ENCODE measurements around the gene LRRC45. TPM values are rescaled to one million over a fixed set of nuclear protein-coding genes. Genes with fewer than 3 reads are reported as not detected.

LRRC45 gene
- total and polyA plus RNA-seq, 8 donors = 8.3 to 171 (median 21.0) TPM

GRCh38 chr17:82064433-82065192 is 41.5 kb downstream of the LRRC45 start:
- Histone ChIP-seq H3K4me1 (peaks cover 25 to 36% (median 34%) of the 10 kb centered on the region in 4 donors), H3K27ac (peak overlapping the region; percentile 78 to 89 (median 87)), H3K4me3 (peak overlapping the region; percentile 79 to 98 (median 96)), H3K36me3 (peaks cover 31 to 48% (median 46%) of the 10 kb centered on the region in 4 donors), H3K27me3 (no peaks in the 10 kb centered on the region), H3K9me3 (no peaks in the 10 kb centered on the region)
- DNase-seq = peak; percentile 57 to 61
- TF ChIP-seq, protein P1, sequence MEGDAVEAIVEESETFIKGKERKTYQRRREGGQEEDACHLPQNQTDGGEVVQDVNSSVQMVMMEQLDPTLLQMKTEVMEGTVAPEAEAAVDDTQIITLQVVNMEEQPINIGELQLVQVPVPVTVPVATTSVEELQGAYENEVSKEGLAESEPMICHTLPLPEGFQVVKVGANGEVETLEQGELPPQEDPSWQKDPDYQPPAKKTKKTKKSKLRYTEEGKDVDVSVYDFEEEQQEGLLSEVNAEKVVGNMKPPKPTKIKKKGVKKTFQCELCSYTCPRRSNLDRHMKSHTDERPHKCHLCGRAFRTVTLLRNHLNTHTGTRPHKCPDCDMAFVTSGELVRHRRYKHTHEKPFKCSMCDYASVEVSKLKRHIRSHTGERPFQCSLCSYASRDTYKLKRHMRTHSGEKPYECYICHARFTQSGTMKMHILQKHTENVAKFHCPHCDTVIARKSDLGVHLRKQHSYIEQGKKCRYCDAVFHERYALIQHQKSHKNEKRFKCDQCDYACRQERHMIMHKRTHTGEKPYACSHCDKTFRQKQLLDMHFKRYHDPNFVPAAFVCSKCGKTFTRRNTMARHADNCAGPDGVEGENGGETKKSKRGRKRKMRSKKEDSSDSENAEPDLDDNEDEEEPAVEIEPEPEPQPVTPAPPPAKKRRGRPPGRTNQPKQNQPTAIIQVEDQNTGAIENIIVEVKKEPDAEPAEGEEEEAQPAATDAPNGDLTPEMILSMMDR (IDR thresholded peaks at IDR 0.05) = no peak
- TF ChIP-seq EP300 (IDR thresholded peaks at IDR 0.05) (no peak), POLR2A (IDR thresholded peaks at IDR 0.05) (no peak), POLR2AphosphoS5 (IDR thresholded peaks at IDR 0.05) (no peak)
- intact Hi-C loops (cut with DNase I; ENCODE audit: low total_unique reads) = no loop called here
- 13 to 47% (median 18%) methylated on average over 30 to 36 of the region's 36 CpGs for WGBS, 5 donors

GRCh38 chr17:82065193-82065637 is 42.1 kb downstream of the LRRC45 start:
- 0 to 2% (median 1%) methylated on average over 12 to 47 of the region's 47 CpGs for WGBS, 5 donors
- Histone ChIP-seq H3K9me3 (no peaks in the 10 kb centered on the region), H3K4me3 (peak overlapping the region; percentile 79 to 98 (median 96)), H3K27me3 (no peaks in the 10 kb centered on the region), H3K27ac (peak overlapping the region; percentile 78 to 89 (median 87)), H3K4me1 (peaks cover 25 to 36% (median 34%) of the 10 kb centered on the region in 4 donors), H3K36me3 (peaks cover 27 to 42% (median 40%) of the 10 kb centered on the region in 4 donors)
- intact Hi-C loops (cut with DNase I; ENCODE audit: low total_unique reads) = no loop called here
- TF ChIP-seq EP300 (IDR thresholded peaks at IDR 0.05) (no peak), POLR2AphosphoS5 (IDR thresholded peaks at IDR 0.05) (no peak), POLR2A (IDR thresholded peaks at IDR 0.05) (no peak)
- TF ChIP-seq, protein P1 (IDR thresholded peaks at IDR 0.05) = no peak
- no peak for DNase-seq

DNA sequence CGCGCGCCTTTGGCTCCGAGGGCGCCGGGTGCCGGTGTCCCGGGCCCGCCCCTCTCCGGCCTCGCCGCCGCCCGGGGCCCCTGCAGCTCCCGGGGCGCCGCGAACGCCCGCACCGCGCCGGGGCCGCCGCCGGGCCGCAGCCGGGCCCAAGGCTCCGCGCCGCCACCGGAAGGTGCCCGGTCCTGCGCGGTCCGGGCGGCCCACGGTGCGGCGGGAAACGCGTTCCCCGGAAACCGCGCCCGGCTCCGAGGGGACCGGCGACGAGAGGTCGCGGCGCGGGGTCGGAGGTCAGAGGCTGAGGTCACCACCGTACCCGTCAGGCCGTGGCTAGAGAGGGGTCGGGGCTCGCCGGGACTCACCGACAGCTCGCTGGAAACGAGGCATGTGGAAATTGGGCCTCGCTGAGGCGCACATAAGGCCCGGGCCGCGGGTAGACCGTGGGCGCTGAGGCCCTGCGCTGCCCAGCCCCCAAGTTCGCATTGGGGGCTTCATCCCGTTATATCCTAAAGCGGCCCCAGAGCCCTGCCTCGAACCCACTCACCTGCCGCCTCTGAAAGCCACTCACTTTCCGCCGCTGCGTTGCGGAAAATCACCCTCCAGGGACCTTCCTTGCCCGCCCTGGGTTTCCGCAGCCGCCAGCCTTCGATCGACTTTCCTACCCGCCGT is 42.7 kb downstream of the LRRC45 start, which contains the start of gene DUS1L:
TSS of gene DUS1L (minus strand) at position 167 of the 666 bp plus-strand sequence. CDS start 745 bp downstream, outside the sequence.
- H3K36me3 ChIP-seq = peaks cover 22 to 36% (median 35%) of the 10 kb centered on the region in 4 donors
- TF ChIP-seq, protein P1 (IDR thresholded peaks at IDR 0.05) = no peak
- TF ChIP-seq EP300 (IDR thresholded peaks at IDR 0.05) (peak; percentile 9), POLR2AphosphoS5 (IDR thresholded peaks at IDR 0.05) (peak in 2 of 3 donors; percentile 78 to 87), POLR2A (IDR thresholded peaks at IDR 0.05) (no peak)
- H3K27me3 ChIP-seq = no peaks in the 10 kb centered on the region
- intact Hi-C loops (cut with DNase I; ENCODE audit: low total_unique reads) = no loop called here
- DNase-seq = peak; percentile 71 to 81
- H3K27ac ChIP-seq = peak within 1 kb of the TSS; percentile 78 to 89 (median 87)
- no peaks in the 10 kb centered on the region for H3K9me3 ChIP-seq
- 10 to 18% (median 14%) methylated on average over 45 to 88 of the region's 88 CpGs for WGBS, 5 donors
- H3K4me3 ChIP-seq = peak within 1 kb of the TSS; percentile 79 to 98 (median 96)
- H3K4me1 ChIP-seq = peaks cover 25 to 36% (median 34%) of the 10 kb centered on the region in 4 donors

DNA sequence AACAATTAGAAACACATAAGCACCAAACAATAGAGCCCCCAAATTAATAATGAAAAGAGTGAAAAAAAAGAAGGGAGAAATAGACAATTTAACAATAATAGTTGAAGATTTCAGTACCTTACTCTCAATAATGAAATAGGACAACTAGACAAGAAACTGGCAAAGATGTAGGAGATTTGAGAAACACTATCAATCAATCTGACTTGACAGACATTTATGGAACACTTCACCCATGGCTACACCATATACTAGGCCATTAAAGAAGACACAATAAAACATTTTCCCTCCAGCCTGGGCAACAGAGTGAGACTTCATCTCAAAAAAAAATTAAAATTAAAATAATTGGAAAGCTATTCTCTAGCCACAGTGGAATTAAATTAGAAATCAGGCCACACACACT is 47.5 kb downstream of the LRRC45 start:
- peaks cover 9 to 12% (median 9%) of the 10 kb centered on the region in 4 donors for H3K4me1 ChIP-seq
- H3K36me3 ChIP-seq = no peaks in the 10 kb centered on the region
- no peak overlapping the region for H3K4me3 ChIP-seq
- TF ChIP-seq POLR2AphosphoS5 (IDR thresholded peaks at IDR 0.05) (no peak), POLR2A (IDR thresholded peaks at IDR 0.05) (no peak), EP300 (IDR thresholded peaks at IDR 0.05) (no peak)
- TF ChIP-seq, protein P1 (IDR thresholded peaks at IDR 0.05) = no peak
- intact Hi-C loops (cut with DNase I; ENCODE audit: low total_unique reads) = no loop called here
- H3K27ac ChIP-seq = no peak overlapping the region
- H3K27me3 ChIP-seq = no peaks in the 10 kb centered on the region
- no peaks in the 10 kb centered on the region for H3K9me3 ChIP-seq
- DNase-seq = no peak

All from stomach (tissue), 9 donors.